HUDEP-2 (cell line): ENCODE data around the gene PLXNB2.

Experiments used
- DNase-seq, 76 experiments: peaks; one replicate each; lab custom pipeline; 2025; ENCODE audit not compliant: unreplicated experiment in 76 of 76; lab: John Stamatoyannopoulos, UW

PLXNB2 gene

DNA sequence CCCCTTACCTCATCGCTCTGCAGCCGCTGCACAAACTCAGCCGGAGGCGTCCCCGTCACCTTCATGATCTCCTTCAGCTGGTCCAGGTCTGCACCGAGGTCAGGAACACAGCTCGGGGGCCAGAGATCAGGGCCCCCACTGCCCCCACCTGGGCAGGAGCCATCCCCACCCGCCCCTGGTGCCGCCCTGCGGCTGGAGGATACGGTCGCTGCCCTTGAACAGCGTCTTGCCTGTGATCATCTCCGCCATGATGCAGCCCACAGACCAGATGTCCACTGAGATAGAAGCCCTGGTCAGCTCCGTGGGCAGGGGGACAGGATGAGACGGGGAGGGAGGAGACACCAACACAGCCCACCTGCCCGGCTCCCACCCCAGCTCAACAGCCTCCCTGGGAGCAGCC lies 51.8 kb downstream of the PLXNB2 start:
- no peak for DNase-seq

DNA sequence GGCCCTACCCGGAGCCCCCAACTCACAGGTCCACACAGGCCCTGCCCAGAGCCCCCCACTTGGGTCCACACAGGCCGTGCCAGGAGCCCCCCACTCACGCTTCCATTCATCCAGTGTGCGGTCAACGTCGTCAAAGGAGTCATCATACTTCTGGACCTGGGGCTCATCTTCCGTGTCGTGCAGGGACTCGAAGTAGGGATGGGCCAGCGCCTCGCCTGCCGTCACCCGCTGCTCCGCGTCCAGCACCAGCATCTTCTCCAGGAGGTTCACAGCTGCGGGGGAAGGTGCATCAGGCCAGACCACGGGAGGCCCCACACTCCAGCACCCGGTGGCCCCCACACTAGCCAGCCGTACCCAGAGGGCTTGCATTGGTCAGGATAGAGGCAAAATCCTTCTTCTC lies 52.3 kb downstream of the PLXNB2 start:
- no peak for DNase-seq

DNA sequence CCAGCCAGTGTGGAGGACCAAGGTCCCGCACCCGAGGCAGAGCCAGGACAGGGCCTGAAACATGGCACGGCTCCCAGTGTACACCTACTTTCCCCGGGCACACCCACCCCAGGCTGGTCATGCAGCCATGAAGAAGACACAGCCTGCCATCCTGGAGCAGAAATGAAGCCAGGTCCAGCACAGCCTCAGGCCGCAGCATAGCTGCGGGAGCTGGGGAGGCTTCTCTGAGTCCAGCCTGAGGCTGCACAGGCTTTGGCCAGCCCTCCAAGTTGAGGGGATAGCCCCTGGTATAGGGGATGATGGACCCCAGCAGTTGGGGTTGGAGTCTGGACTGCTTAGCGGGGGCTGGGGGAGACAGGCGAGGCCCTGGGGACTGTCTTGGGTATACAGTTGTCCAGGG lies 53.5 kb downstream of the PLXNB2 start:
- DNase-seq, result peak in 12 of 76 experiments; percentile 11 to 46 (median 30)

DNA sequence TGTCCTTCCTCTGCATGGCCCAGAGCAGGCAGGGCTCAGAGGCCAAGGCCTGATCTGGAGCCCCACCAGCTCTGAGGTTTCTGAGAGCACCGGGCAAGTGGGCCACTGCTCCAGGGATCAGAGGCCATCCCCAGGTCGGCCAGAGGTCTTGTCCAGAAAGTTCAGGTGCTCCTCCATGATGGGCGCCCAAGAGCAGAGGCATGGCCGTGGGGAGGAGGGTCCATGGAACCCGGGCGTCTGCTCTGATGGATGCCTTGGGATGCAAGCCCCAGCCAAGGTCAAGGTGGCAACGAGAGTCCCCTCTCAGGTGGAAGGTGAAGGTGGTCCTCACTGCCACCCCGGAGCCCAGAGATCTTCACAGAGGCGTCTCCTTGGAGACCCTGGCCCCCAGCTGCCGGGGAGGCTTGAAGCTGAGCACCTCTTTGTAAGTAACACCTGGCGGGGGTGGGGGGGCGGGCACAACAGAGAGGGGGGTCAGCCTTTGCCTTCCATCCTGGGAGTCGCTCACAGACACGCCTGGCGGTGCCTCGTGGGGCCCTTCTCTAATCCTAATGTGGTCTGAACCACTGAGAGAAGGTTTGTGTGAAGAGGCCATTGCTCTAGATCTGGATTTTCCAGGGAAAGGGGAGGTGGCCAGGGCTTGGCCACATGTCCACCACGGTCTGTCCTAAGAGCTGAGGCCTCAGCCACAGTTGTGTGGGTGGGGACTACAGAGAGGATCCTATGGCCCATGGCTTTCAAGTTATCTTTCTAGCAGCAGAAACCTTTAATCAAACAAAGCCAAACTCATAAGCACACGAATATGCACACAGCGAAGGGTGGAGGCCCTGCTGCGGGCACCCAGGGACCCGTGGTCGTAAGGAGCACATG lies 54.2 kb downstream of the PLXNB2 start:
- peak in 2 of 76 experiments; percentile 16 to 17 for DNase-seq

DNA sequence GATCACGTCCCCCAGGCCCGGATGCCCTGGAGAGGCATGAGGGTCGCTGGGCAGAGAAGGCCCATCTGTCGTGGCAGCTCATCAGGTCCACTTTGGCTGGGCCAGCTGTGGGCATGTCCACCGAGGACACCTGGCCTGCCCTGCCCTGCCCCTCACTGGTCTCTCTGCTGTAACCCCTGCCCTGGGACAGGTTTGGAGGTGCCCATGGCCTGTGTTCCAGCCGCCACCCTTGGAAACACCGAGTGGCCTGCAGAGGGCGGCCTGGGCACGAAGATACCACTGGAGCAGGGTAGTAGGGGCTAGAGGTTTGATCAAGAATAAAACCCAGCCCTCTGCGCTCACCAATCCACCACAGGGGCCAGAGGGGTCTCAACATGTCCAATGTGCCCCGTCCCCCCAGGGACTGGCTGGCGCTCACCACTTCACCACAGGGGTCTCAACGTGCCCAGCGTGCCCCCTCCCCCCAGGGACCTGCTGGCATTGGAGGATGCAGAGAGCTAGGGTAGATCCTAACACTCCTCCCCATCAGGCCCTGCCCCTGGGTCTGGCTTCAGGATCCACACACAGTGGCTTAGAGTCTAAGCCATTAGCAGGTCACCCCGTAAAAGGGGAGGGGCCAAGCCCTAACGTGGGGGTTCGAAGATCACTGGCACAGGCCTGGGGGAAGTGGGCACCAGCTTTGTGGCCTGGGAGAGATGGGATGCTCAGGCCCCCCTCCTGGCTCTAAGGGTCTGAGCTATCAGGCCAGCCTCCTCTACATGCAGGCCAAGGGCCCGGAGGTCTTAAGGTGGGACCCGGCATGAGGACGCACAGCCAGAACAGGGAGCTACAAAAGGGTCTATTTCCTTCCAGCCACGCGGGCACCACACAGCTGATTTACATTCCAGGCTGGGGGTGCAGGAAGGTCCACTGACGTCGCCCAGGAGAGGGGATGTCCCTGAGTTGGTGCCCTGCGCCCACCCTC lies 55.1 kb downstream of the PLXNB2 start:
- DNase-seq, result peak in 58 of 76 experiments; percentile 7 to 75 (median 50)

DNA sequence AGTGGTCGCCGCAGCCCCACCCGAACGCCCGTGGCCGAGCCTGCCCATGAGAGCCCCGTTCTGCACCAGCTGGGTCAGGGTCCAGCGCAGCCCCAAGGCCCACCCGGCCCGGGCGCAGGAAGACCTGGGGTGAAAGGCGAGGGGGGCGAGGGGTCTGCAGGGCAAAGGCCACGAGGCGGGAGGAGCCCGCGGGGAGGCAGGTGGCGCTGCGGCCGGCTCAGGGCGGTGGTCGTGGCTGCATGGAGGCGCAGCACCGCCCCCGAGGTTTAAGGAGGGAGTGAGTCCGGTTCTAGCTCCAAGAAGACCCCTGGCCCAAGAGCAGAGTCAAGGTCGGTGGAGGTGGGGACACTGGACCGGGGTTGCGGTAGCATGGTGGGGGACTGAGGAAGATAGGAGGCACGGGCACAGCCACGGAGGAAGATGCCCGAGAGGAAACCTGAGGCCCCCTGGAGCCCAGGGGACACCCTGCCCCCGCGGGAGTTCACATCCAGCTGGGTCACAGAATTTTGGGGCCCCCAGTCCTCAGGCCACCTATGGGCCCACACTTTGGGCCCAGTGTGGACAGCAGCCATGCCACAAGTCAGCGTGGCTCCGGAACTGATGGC lies 55.9 kb downstream of the PLXNB2 start:
- DNase-seq, result no peak

DNA sequence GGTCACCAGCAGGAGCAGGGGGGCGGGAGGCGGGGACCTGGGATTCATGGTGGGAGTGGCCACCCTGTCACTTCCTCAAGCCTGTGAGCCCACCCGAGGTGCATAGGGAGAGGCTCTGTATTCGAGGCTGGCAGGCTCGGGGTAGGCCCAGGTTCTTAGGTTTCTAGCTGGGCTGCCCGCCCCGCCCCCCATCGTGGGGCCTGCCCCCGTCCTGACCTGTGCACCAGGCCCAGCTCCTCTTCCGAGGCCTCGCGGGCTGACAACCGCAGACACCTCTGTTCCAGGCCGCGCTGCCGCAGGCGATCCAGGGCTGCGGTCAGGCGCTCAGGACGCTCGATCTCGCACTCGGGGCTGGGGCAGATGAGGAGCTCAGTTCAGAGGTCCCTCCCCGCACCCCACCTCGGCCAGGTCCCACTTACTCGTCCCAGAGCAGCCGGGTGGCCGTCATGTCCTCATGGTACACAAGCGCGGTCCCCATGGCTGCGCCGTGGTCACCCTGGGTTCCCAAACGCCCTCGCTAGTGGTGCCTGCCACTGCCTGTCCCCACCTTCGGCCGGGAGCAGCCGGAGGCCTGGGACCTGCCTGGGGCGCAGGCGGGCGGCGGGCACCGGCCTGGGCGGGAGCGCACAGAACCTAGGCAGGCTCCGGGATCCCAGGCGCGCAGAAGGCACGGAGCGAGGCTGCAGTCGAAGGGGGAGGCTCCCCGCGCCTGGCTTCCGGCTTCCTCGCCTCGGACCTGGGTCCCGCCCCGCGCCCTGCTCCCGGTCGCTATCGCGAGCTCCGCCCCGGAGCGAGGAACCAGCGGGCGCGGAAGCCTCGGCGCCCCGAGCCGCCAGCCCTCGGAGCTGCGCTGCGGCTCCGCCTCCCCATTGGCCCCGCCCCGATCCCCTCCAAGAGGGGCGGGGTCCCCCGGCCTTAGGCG lies 56.6 kb downstream of the PLXNB2 start, which contains the start of gene HDAC10:
Gene HDAC10, minus strand, starts transcription at position 711 of the 922 bp plus-strand sequence. Its CDS starts 233 bp downstream, at position 478.
- DNase-seq, result peak in 67 of 76 experiments; percentile 13 to 84 (median 65)

DNA sequence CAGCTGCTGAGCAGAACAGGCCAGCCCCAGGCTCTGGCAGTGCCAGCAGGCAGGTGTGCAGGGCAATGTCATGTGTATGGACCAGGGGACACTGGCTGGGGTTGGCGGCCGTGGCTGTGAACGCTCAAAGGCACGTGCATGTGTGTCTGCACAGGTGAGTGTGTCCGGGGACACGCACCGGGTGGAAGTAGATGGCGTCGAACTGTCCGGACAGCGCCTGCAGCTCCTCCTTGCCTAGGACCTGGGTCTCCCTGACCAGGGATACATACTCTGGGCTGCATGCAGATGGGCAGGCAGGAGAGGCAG lies 57.2 kb downstream of the PLXNB2 start:
- DNase-seq, result no peak

DNA sequence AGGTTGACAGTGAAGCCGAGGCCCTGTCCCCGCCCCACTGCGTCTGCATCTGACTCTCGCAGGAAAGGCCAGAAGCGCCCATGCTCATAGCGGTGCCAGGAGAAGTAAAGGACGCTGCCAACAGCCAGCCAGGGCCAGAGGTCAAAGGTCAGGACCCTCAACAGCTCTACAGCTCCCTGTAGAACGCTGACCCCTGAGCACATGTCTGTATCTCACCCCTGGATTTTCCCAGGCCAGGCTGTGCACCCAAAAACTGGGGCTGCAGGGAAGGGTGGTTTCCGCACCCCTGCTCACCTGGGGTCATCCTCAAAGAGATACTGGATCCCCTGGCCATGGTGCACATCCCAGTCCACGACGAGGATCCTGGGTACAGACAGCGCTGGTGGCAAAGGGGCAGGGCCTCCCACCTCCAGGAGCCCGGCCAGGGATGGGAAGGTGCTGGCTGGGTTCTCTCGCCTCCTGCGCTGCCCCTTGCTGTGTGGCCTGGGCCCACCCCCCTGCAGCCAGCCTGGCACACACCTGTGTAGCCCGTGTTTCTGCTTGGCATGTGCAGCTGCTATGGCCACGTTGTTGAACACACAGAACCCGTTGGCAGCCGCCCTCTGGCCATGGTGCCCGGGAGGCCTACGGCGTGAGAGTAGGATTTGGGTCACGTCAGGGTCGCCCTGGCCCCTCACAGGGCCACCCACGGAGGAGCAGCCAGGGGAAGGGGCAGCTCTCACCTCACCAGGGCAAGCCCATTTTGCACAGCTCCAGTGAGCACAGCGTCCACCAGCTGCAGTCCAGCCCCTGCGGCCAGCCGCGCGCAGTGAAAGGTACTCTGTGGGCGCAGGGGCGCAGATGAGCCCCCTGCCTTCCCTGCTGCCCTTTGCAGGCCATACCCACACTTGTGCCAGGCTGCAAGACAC lies 57.9 kb downstream of the PLXNB2 start:
- no peak for DNase-seq

DNA sequence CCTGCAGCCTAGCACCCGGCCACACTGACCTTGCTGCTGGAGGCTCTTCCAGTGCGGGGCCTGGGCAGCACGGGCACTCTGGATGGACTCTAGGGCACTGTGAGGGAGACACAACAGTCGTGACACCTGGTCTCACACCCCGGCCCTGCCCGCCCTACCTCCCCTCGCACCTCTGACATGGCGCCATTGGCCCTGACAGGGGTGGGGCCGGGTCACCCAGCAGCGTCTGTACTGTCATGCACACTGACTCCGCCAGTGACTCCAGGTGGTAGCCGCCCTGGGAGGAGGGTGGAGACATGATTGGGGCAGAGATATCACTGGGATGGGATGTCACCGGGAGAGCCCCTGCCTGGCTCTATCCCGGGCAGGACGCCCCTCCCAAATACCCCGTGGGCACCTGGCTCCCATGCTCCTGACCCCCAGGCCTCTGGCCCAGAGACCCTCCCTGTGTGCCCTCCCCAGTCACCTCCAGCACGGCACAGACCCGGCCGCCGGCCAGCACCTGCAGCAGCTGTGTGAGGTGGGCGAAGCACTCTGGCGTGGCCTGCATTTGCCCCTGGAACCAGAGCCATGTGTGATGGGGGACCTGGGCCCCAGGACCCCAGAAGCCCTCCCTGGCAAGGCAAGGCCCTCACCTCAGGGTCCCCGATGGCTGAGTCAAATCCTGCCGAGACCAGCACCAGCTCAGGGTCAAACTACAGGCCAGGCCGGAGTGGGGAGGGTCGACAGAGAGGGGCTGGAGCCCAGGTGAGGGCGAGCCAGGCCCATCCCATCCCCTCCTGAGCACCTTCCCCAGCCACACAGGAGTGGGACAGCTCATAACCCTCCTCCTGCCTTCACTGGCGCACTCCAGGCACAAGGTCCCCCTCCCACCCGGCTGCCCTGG lies 59.0 kb downstream of the PLXNB2 start:
- DNase-seq, result no peak

DNA sequence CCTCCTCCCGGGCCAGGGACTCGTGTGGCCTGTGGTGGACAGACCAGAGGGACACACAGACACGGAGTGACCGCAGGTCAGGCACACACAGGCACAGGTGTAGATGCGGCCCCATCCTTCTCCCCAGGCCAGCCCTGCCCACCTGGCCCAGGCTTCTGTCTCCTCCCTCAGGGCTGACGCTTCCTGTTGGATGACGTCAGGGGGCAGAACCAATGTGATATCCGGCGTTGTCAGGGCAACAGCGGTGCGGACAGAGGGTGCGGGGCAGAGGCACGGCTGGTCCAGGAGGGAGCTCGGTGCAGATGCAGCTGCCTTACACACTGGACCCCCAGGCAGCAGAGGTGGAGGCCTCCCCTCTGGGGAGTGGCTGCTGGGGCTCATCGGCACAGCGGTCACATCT lies 59.7 kb downstream of the PLXNB2 start:
- DNase-seq, result peak in 3 of 76 experiments; percentile 6 to 31 (median 29)

DNA sequence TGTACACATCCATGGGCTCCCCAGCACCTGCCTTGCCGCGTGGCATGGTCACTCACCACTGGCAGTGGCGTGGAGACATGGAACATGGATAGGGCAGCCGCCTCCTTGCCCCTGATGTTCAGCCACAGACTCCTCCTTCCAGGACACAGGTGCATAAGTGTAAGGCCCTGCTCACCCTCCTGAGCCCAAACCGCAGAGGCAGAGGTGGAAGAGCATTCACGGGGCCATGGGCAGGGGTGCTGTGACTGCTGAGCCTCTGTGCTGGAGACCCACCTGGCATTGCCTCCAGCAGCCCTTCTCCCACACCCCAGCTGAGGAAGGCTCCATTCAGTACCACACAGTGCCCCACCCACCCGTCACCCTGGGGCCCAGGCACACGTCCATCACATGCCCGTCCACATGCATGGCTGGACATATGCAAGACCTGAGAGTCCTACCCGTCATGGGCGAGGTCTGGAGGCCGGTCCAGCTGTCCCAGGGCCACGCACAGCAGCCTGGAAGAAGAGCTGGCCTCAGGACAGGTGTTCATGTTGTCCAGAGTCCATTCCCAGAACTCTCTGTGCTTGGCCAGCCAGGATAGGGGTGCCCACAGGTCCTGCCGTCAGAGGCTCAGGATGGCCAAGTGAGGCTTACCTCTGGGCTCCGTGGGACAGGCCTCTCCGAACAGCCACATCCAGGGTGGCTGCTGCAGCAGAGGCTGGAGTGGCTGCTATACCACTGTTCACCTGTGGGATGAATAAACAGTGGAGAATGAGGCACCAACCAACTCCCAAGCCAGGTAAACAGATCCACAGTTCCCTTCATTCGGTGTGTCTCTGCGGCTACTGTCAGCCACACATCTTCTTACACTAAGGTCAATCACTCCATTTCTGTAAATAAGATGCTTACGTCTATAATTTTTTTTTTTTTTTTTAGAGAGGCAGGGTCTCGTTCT lies 60.9 kb downstream of the PLXNB2 start:
- no peak for DNase-seq

DNA sequence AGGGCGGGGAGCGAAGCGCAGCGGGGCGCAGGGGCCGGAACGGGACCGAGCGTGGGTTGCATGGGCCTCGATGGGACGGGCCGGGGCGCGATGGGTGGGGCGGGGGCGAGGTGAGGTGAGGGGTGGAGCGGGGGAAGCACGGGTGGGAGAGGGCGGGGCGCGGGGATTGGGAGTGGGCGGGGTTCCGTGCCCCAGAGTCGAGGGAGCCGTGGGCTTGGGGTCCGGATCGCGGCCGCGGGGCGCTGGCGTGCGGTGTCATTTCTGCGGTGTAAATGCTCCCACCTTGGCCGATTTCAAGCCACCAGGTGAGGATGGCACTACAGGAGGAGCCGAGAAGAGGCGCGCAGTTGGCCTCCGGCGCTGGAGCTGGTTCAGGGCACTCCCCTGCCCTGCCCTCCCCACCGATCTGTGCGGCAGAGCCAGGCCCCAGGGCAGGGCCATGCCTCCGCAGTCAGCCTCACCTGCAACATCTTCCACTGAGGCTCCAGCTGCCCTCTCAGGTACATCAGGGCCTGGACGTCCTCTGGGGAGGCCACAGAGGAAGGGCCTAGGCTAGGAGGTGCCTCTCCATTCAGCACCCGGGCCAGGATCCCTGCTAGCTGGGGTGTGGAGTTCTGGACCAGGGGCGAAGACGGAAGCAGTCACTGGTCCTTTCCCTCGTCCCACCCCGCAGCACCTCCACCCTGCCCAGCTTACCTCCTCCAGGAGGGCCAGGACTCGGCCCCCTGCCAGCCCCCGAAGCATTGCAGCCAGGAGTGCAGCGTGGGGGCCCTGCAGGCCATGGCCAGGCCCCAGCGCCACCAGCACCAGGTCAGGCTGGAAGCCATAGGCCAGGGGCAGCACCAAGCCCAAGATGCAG lies 62.0 kb downstream of the PLXNB2 start:
- peak in 3 of 76 experiments; percentile 48 to 62 (median 51) for DNase-seq

DNA sequence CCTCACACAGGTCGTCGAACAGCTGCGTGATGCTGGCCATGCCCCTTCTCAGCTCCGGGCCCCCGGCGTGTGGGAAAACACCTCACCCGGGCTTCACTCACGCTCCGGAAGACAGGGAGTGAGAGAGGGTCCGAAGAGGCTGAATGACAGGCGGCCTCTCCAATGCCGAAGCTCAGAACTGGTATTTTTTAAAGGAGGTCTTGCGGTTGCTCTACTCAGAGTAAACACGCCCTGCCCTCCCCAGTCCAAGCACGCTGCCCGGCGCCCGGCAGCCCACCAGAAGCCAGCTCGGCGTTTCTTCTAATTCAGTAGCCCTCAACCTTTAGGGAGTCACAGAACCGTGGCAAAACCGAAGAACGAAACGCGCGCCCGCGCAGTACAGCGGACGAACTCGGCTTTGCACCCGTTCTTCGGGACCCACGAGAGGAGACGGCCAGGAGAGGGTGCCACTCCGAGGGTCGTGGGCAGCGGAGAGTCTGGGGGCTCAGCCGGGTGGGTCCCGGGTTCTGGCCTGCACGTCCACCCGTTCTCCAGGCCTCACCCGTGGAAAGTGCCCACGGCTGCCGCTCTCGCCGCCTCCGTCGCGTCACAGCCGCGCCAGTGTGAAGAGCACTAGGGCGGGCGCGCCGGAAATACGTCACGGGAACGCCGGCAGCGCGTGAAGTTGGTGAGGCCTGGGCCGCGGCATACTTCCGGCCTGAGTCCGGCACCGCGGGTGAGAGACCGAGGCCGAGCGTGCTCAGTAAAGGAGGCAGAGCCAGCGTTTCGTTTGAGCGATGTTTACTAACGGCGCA lies 62.8 kb downstream of the PLXNB2 start, which contains the start of gene TUBGCP6:
Gene TUBGCP6, minus strand, starts transcription at position 604 of the 794 bp plus-strand sequence. Its CDS starts 564 bp downstream, at position 40.
- DNase-seq, result peak in 73 of 76 experiments; percentile 25 to 90 (median 77)
